Activated T-cell treated with anti-CD3 and anti-CD28 coated beads for 1 hour (primary cell): ENCODE measurements around the gene KLHL9.
A peak's percentile ranks its signal among the peaks of the same experiment; 100 is the strongest.
"Not testable (repeated sequence)": the region's sequence is repeated elsewhere in the genome, so short reads cannot be mapped to it uniquely, and the experiment has no call there.

Experiments
- DNase-seq: peaks from one replicate; pipeline ENCODE4 v3.0.0-alpha.2; 2020; ENCODE audit warnings: low read depth

The KLHL9 gene

GRCh38 chr9:21334701-21335632, at the start of gene KLHL9:
Gene KLHL9, minus strand, starts transcription at chr9:21335404. Its CDS starts 545 bp downstream, at chr9:21334859.
- peak; percentile 77 for DNase-seq

GRCh38 chr9:21383627-21384026, 48.4 kb upstream of the KLHL9 start:
- DNase-seq, result no peak

GRCh38 chr9:21381448-21382339, 46.5 kb upstream of the KLHL9 start:
- DNase-seq, result no peak

- not testable (repeated sequence) for DNase-seq
These were observed 36.3 kb upstream of the KLHL9 start for GRCh38 chr9:21371467-21371866.

- DNase-seq, result no peak
These were observed 32.8 kb upstream of the KLHL9 start, which contains the start of gene IFNA13 for GRCh38 chr9:21367957-21368356. Gene IFNA13, minus strand, starts transcription at chr9:21368057. Its CDS starts 47 bp downstream, at chr9:21368010.

- not testable (repeated sequence) for DNase-seq
These were observed 32.0 kb upstream of the KLHL9 start for GRCh38 chr9:21367169-21367568.

- no peak for DNase-seq
These were observed 27.1 kb upstream of the KLHL9 start for GRCh38 chr9:21362287-21362686.

- DNase-seq, result no peak
These were observed 22.6 kb upstream of the KLHL9 start for GRCh38 chr9:21357479-21358460.

GRCh38 chr9:21350787-21351186, 15.6 kb upstream of the KLHL9 start, which contains the start of gene IFNA6:
Gene IFNA6, minus strand, starts transcription at chr9:21350887. Its CDS starts 0 bp downstream, at chr9:21350887.
- no peak for DNase-seq

- DNase-seq, result no peak
These were observed 13.3 kb upstream of the KLHL9 start for GRCh38 chr9:21348430-21348970.

- no peak for DNase-seq
These were observed 5.5 kb upstream of the KLHL9 start for GRCh38 chr9:21340735-21341134.

- no peak for DNase-seq
These were observed 1.3 kb upstream of the KLHL9 start for GRCh38 chr9:21336457-21336856.

GRCh38 chr9:21333226-21333625, 2.0 kb downstream of the KLHL9 start:
- DNase-seq, result no peak

GRCh38 chr9:21331676-21332402, 3.4 kb downstream of the KLHL9 start:
- no peak for DNase-seq

GRCh38 chr9:21326526-21327139, 8.6 kb downstream of the KLHL9 start:
- no peak for DNase-seq

- no peak for DNase-seq
These were observed 11.2 kb downstream of the KLHL9 start for GRCh38 chr9:21324047-21324446.

GRCh38 chr9:21322911-21323461, 12.2 kb downstream of the KLHL9 start:
- DNase-seq, result no peak

- no peak for DNase-seq
These were observed 14.7 kb downstream of the KLHL9 start for GRCh38 chr9:21320465-21320864.
